T-helper 2 cell treated with Interferon-gamma antibody and Interleukin-4, amounts not matched to agents 5 μg/mL and 100 μg/mL, for 36 hours (primary cell): ENCODE measurements around the gene SDHAF1.
"Not testable (repeated sequence)": the region's sequence is repeated elsewhere in the genome, so short reads cannot be mapped to it uniquely, and the experiment has no call there.

Experiments
- DNase-seq: peaks from one replicate; pipeline ENCODE4 v3.0.0; 2021; ENCODE audit warnings: low spot score
- H3K27ac Mint-ChIP-seq: one replicate; pipeline ENCODE4 v1.8.0; 2021; ENCODE audit warnings: mild to moderate bottlenecking, mixed read lengths
- H3K27me3 Mint-ChIP-seq: one replicate; pipeline ENCODE4 v1.8.0; 2021; ENCODE audit warnings: low read depth, mixed read lengths
- H3K36me3 Mint-ChIP-seq: one replicate; pipeline ENCODE4 v1.8.0; 2021; ENCODE audit warnings: low read depth, mixed read lengths
- H3K4me1 Mint-ChIP-seq: one replicate; pipeline ENCODE4 v1.8.0; 2021; ENCODE audit warnings: low read depth, mixed read lengths
- H3K4me3 Mint-ChIP-seq: one replicate; pipeline ENCODE4 v1.8.0; 2022; ENCODE audit warnings: mild to moderate bottlenecking, moderate library complexity, mixed read lengths
- H3K9me3 Mint-ChIP-seq: one replicate; pipeline ENCODE4 v1.8.0; 2021; ENCODE audit warnings: mixed read lengths

The SDHAF1 gene

GRCh38 chr19:35977446-35978222 is 17.4 kb upstream of the SDHAF1 start:
- Mint-ChIP-seq H3K4me1 (no peaks in the 10 kb centered on the region), H3K36me3 (no peaks in the 10 kb centered on the region), H3K9me3 (no peaks in the 10 kb centered on the region), H3K27ac (no peak overlapping the region), H3K27me3 (peaks cover 5% of the 10 kb centered on the region), H3K4me3 (no peak overlapping the region)
- DNase-seq: no peak

GRCh38 chr19:35978271-35978670 is 16.7 kb upstream of the SDHAF1 start:
- Mint-ChIP-seq H3K4me1 (no peaks in the 10 kb centered on the region), H3K36me3 (no peaks in the 10 kb centered on the region), H3K9me3 (no peaks in the 10 kb centered on the region), H3K27ac (no peak overlapping the region), H3K27me3 (peaks cover 5% of the 10 kb centered on the region), H3K4me3 (no peak overlapping the region)
- DNase-seq: no peak

DNA sequence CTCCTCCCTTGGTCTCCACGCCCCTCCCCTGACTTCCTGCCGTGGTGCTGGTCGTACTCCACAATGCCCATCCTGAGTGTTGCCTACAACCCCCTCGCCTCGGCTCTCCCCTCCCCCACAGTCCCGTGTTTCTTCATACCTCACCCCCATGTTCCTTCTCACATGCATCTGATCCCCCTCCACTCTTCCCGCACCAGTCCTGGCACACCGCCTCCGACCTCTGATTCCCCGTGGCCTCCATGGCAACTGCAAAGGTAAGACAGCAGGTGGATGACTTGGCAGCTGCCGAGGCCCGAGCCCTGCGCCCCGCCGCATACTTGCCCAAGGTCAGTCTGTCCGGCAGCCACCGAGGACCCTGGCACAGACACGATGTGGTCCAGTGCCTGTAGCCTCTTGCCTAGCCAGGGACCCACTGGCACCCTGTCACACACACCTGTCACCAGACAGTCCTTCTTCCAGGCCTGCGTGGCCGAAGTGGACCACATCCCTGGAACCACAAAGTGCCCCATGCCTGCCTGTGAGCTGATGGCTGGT is 16.1 kb upstream of the SDHAF1 start:
- Mint-ChIP-seq H3K4me1 (no peaks in the 10 kb centered on the region), H3K4me3 (no peak overlapping the region), H3K27ac (no peak overlapping the region), H3K9me3 (no peaks in the 10 kb centered on the region), H3K36me3 (no peaks in the 10 kb centered on the region), H3K27me3 (peaks cover 5% of the 10 kb centered on the region)
- DNase-seq: no peak

- not testable (repeated sequence) for H3K4me3 Mint-ChIP-seq, H3K36me3 Mint-ChIP-seq, H3K27ac Mint-ChIP-seq, H3K4me1 Mint-ChIP-seq, DNase-seq, H3K9me3 Mint-ChIP-seq
- H3K27me3 Mint-ChIP-seq: peaks cover 23% of the 10 kb centered on the region
Measured at GRCh38 chr19:35980997-35981396, 14.0 kb upstream of the SDHAF1 start.

DNA sequence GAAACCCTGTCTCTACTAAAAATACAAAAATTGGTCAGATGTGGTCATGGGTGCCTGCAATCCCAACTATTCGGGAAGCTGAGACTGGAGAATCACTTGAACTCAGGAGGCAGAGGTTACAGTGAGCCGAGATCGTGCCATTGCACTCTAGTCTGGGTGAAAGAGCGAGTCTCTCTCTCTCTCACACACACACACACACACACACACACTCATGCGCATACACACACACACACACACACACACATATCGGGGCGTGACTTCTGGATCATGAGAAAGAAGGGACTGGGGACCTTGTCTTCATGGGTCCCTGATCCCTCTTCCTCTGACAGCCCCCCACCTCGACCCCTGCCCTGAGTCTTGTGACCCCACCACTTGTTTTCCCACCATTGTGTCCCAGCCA is 11.8 kb upstream of the SDHAF1 start:
- peaks cover 35% of the 10 kb centered on the region for H3K27me3 Mint-ChIP-seq
- H3K4me1 Mint-ChIP-seq: no peaks in the 10 kb centered on the region
- no peak for DNase-seq
- no peak overlapping the region for H3K4me3 Mint-ChIP-seq
- no peak overlapping the region for H3K27ac Mint-ChIP-seq
- no peaks in the 10 kb centered on the region for H3K9me3 Mint-ChIP-seq
- no peaks in the 10 kb centered on the region for H3K36me3 Mint-ChIP-seq

GRCh38 chr19:35986111-35986510 is 8.9 kb upstream of the SDHAF1 start:
- Mint-ChIP-seq H3K36me3 (no peaks in the 10 kb centered on the region), H3K9me3 (peaks cover 5% of the 10 kb centered on the region), H3K4me1 (no peaks in the 10 kb centered on the region), H3K27ac (no peak overlapping the region), H3K4me3 (no peak overlapping the region), H3K27me3 (peaks cover 45% of the 10 kb centered on the region)
- no peak for DNase-seq

- Mint-ChIP-seq H3K4me1 (no peaks in the 10 kb centered on the region), H3K9me3 (peaks cover 5% of the 10 kb centered on the region), H3K4me3 (peak overlapping the region; percentile 82), H3K27ac (no peak overlapping the region), H3K36me3 (no peaks in the 10 kb centered on the region), H3K27me3 (peaks cover 45% of the 10 kb centered on the region)
- DNase-seq: no peak
Measured at GRCh38 chr19:35986664-35987570, 8.1 kb upstream of the SDHAF1 start.

GRCh38 chr19:35987571-35987896 is 7.5 kb upstream of the SDHAF1 start:
- Mint-ChIP-seq H3K27ac (no peak overlapping the region), H3K4me3 (no peak overlapping the region), H3K27me3 (peaks cover 45% of the 10 kb centered on the region), H3K36me3 (no peaks in the 10 kb centered on the region), H3K9me3 (peaks cover 5% of the 10 kb centered on the region), H3K4me1 (no peaks in the 10 kb centered on the region)
- no peak for DNase-seq

GRCh38 chr19:35988824-35989223 is 6.2 kb upstream of the SDHAF1 start:
- Mint-ChIP-seq H3K4me3 (no peak overlapping the region), H3K36me3 (no peaks in the 10 kb centered on the region), H3K9me3 (peaks cover 5% of the 10 kb centered on the region), H3K4me1 (no peaks in the 10 kb centered on the region), H3K27ac (no peak overlapping the region), H3K27me3 (peaks cover 45% of the 10 kb centered on the region)
- DNase-seq: no peak

GRCh38 chr19:35990156-35990555 is 4.8 kb upstream of the SDHAF1 start:
- H3K4me3 Mint-ChIP-seq: no peak overlapping the region
- H3K4me1 Mint-ChIP-seq: peaks cover 5% of the 10 kb centered on the region
- H3K27me3 Mint-ChIP-seq: peaks cover 35% of the 10 kb centered on the region
- no peaks in the 10 kb centered on the region for H3K36me3 Mint-ChIP-seq
- no peak for DNase-seq
- peaks cover 5% of the 10 kb centered on the region for H3K9me3 Mint-ChIP-seq
- no peak overlapping the region for H3K27ac Mint-ChIP-seq

GRCh38 chr19:35990771-35991730 is 3.9 kb upstream of the SDHAF1 start:
- H3K27me3 Mint-ChIP-seq: peaks cover 26% of the 10 kb centered on the region
- DNase-seq: no peak
- H3K4me3 Mint-ChIP-seq: no peak overlapping the region
- H3K9me3 Mint-ChIP-seq: peaks cover 5% of the 10 kb centered on the region
- peaks cover 3% of the 10 kb centered on the region for H3K36me3 Mint-ChIP-seq
- no peak overlapping the region for H3K27ac Mint-ChIP-seq
- peaks cover 10% of the 10 kb centered on the region for H3K4me1 Mint-ChIP-seq

- Mint-ChIP-seq H3K27ac (no peak overlapping the region), H3K27me3 (peaks cover 19% of the 10 kb centered on the region), H3K4me1 (peaks cover 18% of the 10 kb centered on the region), H3K9me3 (peaks cover 5% of the 10 kb centered on the region), H3K4me3 (no peak overlapping the region), H3K36me3 (peaks cover 8% of the 10 kb centered on the region)
- DNase-seq: no peak
Measured at GRCh38 chr19:35991731-35992450, 3.1 kb upstream of the SDHAF1 start.
